ENCODE measurements around the gene PAX5.

PAX5 gene

DNA sequence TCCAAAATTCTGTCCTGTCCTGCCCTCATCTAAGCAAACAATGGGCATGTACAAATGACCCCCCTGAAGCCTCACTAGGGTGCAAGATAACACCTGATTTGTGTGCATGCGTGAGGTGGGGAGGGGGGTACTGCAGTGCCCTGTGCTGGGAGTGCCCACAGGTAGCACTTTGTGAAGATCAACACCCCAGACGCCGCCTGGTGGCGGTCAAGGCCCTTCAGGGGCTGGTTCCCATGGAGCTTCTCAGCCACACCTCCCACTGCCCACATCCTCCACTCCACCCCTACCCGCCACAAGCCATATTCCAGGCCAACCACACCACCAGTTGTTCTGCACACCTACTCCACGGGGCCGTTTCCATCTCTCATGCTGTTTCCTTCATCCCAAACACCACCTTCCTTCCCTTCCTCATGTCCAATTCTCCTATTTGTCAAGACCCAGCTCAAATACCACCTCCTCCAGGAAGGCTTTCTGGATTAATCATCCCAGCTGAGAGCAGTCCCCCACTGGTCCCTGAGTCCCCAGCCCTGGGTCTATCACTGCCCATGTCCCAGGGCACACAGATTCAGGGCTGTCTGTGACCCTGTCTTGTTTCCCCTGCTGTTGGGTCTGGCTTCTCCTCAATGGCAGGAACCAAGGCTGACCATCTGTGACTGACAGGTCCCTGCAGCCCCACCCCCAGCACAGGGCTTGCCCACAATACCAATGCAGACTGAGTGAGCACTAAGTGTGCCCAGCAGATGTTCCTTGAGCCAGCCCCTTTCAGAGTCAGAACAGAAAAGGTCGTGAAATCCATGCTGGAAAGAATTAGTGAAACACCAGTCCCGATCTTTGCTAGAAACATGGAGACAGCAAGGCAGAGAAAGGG is 178.4 kb downstream of the PAX5 start:
- no peak for DNase-seq (ENCODE audit: low read depth)

DNA sequence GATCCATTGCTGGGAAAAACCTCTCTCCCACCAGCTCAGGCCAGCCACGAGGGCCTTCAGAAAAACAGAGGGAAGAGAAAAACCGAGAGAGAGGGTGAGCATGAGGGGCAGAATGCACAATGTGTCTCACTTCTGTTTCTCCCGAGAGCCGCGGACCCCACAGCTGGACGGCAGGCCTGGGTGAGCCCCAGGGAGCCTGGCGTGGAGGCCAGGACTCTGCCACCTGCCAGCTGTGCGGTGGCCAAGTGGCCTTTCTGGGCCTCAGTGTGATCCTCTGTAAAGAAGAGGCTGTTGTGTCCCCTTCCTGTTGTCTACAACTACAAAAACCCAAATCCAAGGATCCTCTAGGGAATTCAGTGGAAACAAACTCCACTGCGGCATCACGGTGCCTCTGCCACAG is 179.3 kb downstream of the PAX5 start:
- DNase-seq (ENCODE audit: low read depth): no peak

DNA sequence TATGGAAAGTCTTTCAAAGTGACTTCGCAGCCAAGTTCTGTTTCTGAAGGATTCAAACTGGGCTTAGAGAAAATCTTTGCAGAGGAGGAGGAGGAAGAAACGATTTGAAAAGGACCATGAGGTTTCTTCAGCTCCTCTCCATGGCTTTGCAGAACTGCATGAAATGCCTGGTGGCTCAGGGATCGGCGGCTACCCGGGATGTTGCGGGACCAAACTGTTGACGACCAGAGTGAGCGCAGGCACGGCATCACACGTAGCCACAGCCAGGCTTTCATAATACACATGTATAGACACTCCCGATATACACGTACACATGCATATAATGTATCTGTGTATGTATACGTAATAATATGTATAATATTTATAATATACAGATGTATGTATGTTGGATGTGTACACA is 180.0 kb downstream of the PAX5 start:
- no peak for DNase-seq (ENCODE audit: low read depth)

DNA sequence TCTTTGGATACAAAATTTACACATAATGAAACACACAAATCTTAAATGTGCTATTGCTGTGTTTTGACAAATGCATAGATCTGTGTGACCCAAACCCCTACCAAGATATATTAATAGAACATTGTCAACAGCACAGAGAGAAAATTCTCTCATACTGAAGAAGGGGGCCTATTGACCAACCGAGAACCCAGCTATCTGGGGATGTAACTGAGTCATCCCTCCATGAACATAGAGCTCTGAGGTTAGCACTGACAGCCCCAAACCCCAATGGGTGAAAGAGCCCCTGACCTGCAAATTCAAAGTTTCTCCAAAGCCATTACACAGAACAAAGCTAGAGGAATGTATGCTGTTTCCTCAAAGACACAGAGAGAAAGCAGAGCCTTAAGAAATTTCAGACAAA is 180.8 kb downstream of the PAX5 start:
- DNase-seq (ENCODE audit: low read depth): no peak

DNA sequence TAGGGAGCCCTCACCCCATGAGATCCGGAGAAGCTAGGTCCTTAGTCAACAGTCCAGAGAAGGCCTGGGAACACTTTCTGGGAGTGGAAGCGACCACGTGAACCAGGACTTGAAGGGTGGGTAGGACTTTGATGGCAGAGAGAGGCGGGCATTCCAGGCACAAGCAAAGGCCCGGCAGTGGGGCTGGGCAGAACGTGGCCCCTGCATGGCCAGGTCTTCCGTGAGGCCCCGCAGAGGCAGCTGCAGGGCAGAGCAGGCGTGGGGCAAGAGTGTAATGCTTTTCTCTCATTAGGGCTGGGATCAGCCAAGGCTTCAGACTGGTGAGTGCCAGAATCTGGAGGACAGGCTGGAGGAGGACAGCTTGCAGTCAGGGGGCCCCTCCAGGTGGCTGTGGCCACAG is 184.1 kb downstream of the PAX5 start:
- no peak for DNase-seq (ENCODE audit: low read depth)

DNA sequence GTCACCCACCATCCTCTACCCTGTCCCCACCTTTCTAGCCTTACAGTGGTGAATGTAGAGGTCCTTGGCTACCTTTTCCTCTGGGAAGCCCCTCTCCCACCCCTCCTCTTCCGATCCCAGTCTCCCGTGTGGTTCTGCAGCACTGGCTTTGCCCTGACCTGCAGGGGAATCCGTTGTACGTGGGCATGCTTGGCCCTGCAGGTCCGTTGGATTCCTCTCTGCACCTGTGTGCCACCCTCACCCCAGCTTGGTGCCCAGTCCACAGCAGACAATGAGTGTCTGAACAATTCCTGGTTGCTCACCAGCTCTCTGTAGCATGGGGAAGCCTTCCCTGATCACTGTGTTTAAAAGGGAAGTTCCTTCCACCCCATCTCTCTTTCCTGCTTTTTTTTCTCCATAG is 185.1 kb downstream of the PAX5 start:
- no peak for DNase-seq (ENCODE audit: low read depth)

DNA sequence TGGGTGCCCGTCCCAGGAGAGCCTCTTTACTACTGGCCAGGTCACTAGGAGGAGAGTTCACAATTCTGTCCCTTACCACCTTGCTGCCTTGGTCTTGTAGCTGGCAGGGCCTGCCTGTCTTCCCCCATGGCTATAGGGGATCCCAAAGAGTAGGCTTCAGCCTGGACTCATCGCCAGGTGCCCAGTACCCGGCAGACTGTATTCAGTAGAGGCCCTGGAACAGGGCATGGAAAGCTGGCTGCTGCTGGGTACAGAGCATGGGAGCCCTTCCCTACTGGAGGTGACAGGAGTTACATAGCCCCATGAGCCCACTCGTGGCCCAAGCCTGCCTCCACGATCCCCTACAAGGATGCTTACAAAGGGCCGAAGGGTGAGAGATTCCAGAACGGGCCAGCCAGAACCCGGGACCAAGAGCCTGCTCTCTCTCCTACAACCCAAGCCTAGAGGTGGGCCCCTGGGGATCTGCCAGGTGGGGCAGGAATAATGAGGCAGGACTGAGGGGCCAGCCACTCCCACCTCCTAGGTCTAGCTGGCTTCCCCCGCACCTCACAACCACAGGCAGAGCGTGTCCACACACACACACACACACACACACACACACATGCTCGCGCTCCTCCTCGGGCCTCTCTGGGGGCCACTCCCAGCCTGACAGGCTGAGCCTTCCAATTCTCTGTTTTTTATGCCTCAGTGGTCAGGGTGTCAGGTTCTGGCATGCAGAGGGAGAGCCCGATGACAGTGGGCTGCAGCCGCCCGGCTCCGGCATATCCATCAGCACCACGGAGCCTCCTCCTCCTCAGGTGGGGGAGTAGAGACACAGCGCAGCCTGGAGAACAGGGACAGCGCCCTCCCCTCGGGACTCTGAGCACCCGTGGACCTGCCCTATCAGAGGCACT is 186.0 kb downstream of the PAX5 start:
- DNase-seq (ENCODE audit: low read depth): no peak

DNA sequence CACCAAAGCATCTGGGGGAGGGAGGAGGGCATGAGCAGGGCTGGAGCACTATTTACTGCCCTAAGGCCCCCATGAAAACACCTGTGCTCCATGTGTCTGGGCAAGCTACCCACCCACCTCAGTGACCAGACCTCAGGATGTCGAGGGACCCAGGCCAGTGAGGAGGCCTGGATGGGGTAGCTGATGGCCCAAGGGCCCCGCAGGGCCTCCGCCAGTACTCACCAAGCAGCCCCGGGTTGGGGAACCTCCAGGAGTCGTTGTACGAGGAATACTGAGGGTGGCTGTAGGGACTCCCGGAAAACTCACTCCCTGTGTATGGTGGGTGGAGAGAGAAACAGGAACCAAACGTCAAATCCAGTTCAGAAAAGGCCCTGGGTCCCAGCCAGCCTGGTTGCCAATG is 187.4 kb downstream of the PAX5 start:
- no peak for DNase-seq (ENCODE audit: low read depth)

DNA sequence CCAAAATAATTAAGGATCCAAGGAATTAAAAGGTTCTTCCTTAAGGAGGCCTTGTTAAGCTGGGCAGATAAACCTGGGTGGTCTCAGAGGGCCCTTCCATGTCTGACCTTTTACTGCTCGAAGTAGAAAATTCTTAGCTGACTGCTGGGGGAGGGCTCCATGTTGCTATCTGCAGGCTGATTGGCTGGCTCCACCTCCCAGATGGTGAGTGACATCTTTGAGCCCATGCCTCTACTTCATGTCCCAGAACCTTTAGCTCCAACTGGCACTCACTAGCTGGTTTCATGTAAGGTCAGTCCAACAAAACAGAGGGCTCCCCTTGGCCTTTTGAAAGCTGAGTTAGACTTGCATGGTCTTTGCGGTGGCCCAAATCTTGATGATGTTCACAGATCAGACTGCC is 188.2 kb downstream of the PAX5 start:
- no peak for DNase-seq (ENCODE audit: low read depth)

DNA sequence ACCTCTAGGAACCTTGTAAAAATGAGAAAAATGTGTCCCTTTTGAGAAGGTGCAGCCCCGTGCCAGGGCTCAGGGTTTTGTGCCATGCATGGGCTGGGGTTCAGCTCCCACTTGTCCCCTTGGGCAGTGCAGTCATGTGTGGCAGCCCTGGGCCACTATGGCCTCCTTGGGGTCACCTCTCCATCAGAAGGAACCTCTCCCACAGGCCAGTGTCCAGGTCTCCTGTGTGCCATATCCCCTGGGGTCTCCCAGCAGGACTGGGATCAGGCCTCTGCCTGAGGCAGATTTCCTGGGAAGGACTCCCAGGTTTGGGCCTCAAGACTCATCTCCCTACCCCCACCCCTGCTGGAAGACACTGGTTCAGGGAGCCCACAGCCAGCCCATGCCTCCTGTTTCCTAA is 189.1 kb downstream of the PAX5 start:
- DNase-seq (ENCODE audit: low read depth): no peak

DNA sequence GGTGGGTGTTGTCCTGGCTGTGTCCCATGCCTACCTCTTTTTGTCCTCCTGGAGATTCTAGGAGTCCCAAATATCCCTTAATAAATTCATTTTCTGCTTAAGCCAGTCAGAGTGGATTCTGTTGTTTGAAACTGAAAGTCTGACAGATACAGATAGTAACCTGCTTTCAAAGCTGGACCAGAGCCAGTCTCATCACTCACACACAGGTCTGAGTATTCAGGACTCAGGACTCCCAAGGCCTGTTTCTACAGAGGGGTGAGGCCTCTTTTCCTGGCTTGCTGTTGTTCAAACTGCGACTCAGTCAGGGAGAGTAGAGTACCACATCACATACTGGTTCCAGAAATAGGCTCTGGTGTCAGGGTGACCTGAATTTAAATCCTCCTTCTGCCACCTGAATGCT is 190.1 kb downstream of the PAX5 start:
- DNase-seq (ENCODE audit: low read depth): no peak

DNA sequence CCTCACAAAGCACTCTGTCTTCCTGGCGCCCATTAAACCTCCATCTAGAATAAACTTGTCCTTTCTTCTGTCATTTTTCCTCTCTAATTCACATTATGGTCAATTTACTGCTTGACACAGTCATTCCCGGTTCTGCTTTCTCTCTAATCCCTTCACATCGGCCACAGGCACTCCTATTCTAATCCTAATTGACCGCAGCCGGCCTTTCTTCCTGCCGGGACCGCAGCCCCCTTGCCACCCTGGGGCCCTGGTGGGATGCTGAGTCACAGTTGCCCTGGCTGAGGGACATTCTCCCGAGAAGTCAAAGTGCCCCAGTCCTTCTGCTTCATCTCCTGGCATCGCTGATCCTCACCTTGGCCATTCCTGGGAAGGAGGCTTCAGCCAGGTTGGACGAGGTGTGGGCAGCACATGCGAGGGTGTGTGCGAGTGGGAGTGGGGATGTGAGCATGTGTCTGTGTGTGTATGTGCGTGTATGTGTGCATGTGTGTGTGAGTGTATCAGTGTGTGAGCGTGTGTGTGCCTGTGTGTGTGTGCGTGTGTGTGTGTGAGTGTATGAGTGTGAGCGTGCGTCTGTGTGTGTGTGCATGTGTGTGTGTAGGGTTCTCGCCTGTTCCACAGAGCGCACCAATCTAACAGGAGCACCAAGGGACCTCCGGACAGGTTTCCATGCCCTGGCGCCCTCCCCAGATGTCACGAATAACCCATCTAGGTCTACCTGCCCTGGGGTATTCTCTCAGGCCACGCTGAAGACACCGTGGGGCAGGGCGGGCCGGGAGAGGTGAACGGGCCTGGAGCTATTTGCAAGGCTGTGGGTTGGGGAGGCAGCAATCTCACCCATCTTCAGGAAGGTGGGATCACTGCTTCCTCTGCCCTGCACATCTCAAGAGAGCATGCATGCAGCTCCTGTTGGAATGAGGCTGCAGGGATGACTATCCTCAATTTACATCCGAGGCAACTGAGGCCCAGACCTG is 191.2 kb downstream of the PAX5 start:
- DNase-seq (ENCODE audit: low read depth): no peak

DNA sequence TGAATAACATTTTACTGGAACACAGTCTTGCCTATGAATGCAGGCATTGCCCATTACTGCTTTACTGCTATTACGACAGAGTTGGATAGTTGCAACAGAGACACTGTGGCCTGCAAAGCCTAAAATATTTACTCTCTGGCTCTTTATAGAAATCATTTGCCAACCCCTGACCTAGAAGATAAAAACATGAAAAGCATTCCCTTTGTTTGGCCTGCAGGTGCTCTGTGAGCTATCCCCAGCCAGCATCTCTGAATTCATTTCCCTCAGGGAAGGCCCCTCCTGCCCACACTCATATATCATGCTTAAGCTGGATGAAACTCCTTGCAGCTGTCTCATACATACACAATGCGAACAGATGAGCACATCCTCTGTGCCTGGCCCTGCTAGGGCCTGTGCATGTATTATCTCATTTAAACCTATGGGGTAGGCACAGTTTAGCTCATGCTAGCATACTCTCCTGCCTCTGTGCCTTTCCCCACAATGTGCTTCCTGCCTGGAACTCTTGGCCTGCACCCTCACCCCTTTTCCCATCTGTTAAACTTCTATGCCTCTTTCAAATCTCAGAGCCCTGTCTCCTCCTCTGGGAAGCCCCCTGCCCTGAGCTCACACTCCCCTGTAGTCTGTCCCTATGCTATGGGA is 193.1 kb downstream of the PAX5 start:
- no peak for DNase-seq (ENCODE audit: low read depth)

DNA sequence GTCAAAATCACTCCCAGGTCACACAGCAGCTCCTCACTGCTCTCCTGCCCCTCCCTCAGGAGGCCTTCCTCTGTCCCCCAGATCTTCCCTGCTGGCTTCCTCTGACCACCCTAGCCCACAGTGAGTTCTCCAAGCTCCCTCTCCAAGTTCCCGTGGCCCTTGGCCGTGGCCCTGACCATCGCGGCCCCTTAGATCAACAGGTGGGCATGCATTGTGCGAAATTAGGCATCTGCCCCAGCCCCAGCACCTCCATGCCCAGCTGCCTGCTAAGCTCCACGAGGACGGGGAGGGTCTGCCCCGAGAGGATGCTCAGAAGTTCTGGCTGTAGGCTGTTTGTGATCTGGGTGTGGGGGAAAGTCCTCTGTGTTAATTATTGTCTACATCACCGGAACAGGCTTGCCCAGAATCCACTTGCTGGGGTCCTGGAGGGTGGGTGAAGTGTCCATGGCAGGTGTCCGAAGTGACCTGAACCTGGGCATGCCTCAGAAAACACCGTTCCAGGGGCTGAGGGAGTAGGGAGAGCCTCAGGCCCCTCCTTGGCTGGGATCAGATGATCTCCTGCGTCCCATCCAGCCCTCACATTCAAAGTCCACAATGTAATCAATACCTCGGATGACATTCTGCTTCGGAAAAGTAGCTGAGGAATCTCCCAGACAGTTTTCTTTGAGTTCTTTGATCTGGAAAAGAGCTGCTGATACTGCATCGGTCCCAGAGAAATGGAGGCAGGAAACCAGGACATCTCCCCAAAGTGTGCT is 194.8 kb downstream of the PAX5 start:
- no peak for DNase-seq (ENCODE audit: low read depth)

DNA sequence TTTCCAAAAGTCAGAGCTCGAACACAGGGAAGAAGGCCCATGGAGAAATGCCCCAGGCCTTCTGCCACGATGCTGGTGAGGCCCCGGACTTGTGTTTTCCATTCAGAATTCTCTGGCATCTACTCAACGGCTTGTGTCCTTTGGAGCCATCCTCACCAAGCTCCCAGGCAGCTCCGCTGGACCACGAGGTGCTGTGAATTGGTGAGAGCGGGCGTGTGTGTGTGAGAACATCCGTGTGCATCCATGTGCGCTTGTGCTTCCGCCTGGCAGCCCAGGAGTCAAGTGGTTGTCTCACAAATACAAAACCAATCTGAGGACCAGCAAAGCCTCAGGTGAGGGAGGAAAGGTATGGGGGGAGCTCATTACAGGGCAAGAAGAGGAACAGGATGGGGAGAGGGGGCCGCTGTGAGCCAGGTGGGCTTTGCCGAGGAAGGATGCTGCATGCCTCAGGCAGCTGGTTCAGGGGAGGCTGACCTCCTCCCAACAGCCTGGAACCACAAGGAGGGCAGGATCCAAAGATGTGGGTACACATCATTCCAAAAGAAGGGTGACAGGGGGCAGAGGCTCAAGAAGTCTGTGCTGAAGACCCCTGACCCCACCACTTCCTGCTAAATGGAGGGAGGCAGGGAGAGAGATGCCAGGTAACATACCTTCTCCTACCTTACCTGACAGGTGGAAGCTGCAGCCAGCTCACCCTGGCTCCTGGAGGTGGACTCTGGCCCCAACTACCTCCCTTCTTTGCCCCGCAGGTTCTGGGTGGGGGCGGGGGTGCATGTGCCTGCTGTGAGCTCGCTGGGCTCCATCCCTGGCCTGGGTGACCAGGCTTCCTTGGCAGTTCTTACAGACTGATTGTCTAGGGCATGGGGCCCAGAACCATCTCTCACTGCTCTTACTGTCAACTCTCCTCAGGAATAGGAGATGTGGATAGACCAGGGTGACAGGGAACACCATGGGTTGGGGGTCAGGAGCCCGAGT is 196.3 kb downstream of the PAX5 start:
- DNase-seq (ENCODE audit: low read depth): no peak

DNA sequence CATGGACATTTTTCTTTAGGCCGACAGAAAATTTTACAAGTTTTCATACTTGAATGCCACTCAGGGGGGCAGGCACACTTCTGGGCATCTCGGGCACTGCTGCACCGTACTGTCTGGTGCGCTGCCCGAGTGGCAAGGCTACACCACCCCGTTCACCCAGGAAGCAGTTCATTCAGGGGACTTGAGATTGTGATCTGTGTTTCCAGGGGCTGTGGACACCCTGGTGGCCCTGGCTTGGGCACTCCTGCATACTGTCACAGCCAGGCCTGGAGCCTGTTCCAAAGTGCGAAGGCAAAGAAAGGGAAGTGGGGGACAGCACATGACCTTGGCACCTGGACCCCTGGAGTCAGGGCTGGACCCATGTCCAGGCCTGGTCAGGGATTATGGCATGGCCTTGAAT is 197.6 kb downstream of the PAX5 start:
- DNase-seq (ENCODE audit: low read depth): no peak

DNA sequence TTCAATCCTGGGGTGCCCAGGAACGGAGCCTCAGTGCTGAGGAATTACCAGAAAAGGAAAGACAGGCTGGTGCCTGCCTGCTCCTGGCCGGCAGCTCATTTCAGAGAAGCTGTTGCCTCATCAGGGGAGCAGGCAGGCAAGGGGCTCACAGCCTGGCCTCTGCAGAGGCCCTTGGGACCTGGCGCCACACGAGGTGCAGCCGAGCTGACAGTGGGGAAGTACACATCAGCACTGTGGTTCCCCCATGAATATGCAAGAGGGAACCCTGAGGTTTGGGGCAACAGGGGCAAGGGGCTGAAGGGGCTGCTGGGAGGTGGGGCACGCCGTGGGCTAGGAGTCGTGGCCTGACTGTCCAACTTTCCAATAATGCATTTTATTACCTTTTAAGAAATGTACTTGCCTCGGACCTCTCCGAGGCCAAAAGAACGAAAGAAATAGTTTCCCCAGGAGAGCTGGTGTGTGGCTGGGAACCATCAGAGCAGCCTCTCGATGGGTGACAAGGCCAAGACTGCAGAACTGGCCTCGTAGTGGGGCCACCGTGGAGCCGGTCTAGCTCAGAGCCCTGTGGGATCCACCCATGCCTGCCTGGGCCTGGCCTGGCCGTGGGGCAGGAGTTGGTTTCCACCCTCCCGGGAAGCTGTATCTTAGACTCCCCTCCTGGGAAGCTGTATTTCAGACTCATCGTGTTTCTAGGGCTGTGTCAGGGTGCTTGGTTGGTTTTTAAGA is 198.6 kb downstream of the PAX5 start:
- no peak for DNase-seq (ENCODE audit: low read depth)

DNA sequence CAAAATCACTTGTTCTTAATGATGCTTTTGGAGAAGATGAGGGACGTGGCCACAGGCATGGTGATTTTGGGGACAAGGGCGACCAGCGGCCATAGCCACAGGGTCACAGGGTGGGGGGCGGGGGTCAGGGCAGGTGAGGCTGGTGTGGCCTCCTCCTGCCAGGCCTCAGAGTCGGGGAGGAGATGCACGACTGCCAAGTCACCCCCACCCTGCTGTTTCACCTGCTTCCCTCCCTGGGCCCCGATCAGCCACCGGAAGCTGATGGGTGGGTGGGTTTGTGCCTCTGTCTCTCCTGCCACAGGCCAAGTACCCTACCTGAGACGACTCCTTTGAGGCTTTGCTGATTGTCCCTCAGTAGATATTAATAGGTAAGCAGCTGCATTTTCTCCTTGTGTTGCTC is 199.3 kb downstream of the PAX5 start:
- DNase-seq (ENCODE audit: low read depth): no peak

DNA sequence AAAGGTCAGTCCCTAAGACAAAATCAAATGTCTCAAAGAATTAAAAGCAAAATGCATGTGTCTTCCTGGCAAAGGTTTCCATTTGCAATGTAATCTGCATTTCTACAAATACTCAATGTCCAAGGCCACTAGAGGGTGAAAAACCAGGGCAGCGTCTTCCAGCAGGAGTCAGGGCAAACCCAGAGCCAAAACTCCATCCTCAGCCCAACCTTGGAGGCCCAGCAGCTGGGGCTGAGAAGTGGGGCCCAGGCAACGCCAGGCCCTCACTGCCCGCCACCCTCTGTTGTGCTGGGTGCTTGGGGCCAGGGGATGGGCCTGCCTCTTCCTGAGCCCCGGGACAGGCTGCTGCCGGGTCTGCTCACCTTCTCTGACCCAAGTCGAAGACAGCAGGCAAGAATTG is 200.1 kb downstream of the PAX5 start:
- no peak for DNase-seq (ENCODE audit: low read depth)

Measured in activated T-cell treated with anti-CD3 and anti-CD28 coated beads for 1 hour (primary cell).